Sigmoid colon (tissue), 7 donors: ENCODE results near the gene OR52W1. TPM values are rescaled to one million over a fixed set of nuclear protein-coding genes. Genes with fewer than 3 reads are reported as not detected.

Experiments
- DNase-seq: peaks from one replicate; pipeline ENCODE4 v3.0.0-alpha.2; 2019
- H3K27ac ChIP-seq, 4 donors: fragments of 200-600 bp; sonication (generic); one replicate each; pipeline ENCODE4 v1.5.1; 2016 to 2019; ENCODE audit warnings: mild to moderate bottlenecking in 1 of 4
- H3K27me3 ChIP-seq, 3 donors: fragments of 200-600 bp; sonication (generic); one replicate each; pipeline ENCODE4 v1.5.1; 2019; ENCODE audit warnings: mild to moderate bottlenecking in 1 of 3
- H3K36me3 ChIP-seq, 4 donors: fragments of 200-600 bp; sonication (generic); one replicate each; pipeline ENCODE4 v1.5.1; 2016 to 2019
- H3K4me1 ChIP-seq, 4 donors: fragments of 200-600 bp; sonication (generic); one replicate each; pipeline ENCODE4 v1.5.1; 2017 to 2019
- H3K4me3 ChIP-seq, 4 donors: fragments of 200-600 bp; sonication (generic); one replicate each; pipeline ENCODE4 v1.5.1; 2017 to 2019; ENCODE audit warnings: mild to moderate bottlenecking in 2 of 4, moderate library complexity in 1 of 4
- H3K9me3 ChIP-seq, 4 donors: fragments of 200-600 bp in 3 of 4; sonication (generic) in 3 of 4; one replicate each; pipeline versions ENCODE4 v1.5.1 to v1.6.1; 2013 to 2019
- CTCF ChIP-seq, 4 experiments: fragments of 450-650 bp in 3 of 4; fragments of 200-600 bp in 1 of 4; IDR thresholded peaks; one replicate each; pipeline ENCODE4 v1.5.1; 2016 to 2019; ENCODE audit warnings: antibody characterized with exemption in 4 of 4, mild to moderate bottlenecking in 3 of 4, moderate library complexity in 2 of 4
- EP300 ChIP-seq, 4 donors: sonication (generic); formaldehyde crosslinking; IDR thresholded peaks; one replicate each; pipeline ENCODE4 v1.6.1; 2017; ENCODE audit warnings: antibody characterized with exemption in 4 of 4
- POLR2A ChIP-seq, 2 donors: fragments of 450-650 bp; IDR thresholded peaks; one replicate each; pipeline ENCODE4 v1.6.1; 2016; ENCODE audit warnings: antibody characterized with exemption in 2 of 2, mild to moderate bottlenecking in 2 of 2, moderate library complexity in 2 of 2
- POLR2AphosphoS5 ChIP-seq, 4 donors: sonication (generic); formaldehyde crosslinking; IDR thresholded peaks; one replicate each; pipeline ENCODE4 v1.6.1; 2017; ENCODE audit warnings: antibody characterized with exemption in 4 of 4
- WGBS, 2 donors: extraction: QIAGEN DNeasy Blood & Tissue Kit; methylation state at CpG; one replicate each; pipeline ENCODE4 v1.1.7; 2013; 5-methylcytosine and 5-hydroxymethylcytosine counted together
- intact Hi-C: fragments of 100-400 bp; cut with DNase I; formaldehyde crosslinking; loops from one replicate; pipeline ENCODE4 v1.15.1; 2023
- polyA plus RNA-seq, 3 donors: library from polyadenylated mRNA; stranded (reverse); fragments of 200-250 nt; gene quantifications; one replicate each; pipeline ENCODE4 v1.2.3, GENCODE V29; 2013
- total RNA-seq, 4 donors: library from RNA; depleted of rRNA; stranded (reverse); fragments of >200 nt; gene quantifications; one replicate each; pipeline ENCODE4 v1.1.0, GENCODE V29; 2016
- donor health status: healthy with polysubstance abuse.
- donor health status: Bipolar disorder and iron deficiency.
- donor health status: healthy.

The OR52W1 gene
- total RNA-seq (not detected), polyA plus RNA-seq (not detected)

- no peaks in the 10 kb centered on the region for H3K9me3 ChIP-seq
- no peaks in the 10 kb centered on the region for H3K36me3 ChIP-seq
- intact Hi-C loops = no loop called here
These were observed at the start of gene OR52W1 for GRCh38 chr11:6199174-6199810. OR52W1 (plus strand) TSS chr11:6199224; CDS start chr11:6199224, 0 bp downstream.

GRCh38 chr11:6151117-6151516 lies 47.9 kb upstream of the OR52W1 start:
- TF ChIP-seq POLR2AphosphoS5 (IDR thresholded peaks at IDR 0.05) (no peak), POLR2A (IDR thresholded peaks at IDR 0.05) (no peak), EP300 (IDR thresholded peaks at IDR 0.05) (no peak), CTCF (IDR thresholded peaks at IDR 0.05) (no peak)
- no peak for DNase-seq
- Histone ChIP-seq H3K9me3 (no peaks in the 10 kb centered on the region), H3K27ac (no peak overlapping the region), H3K36me3 (no peaks in the 10 kb centered on the region), H3K27me3 (no peaks in the 10 kb centered on the region), H3K4me3 (no peak overlapping the region), H3K4me1 (no peaks in the 10 kb centered on the region)
- 20 to 36% methylated on average over 1 of the region's 1 CpG for WGBS, 2 donors
- intact Hi-C loops = no loop called here

More at GRCh38 chr11:6199174-6199810, at the start of gene OR52W1:
- TF ChIP-seq POLR2A (IDR thresholded peaks at IDR 0.05) (no peak), CTCF (IDR thresholded peaks at IDR 0.05) (no peak), EP300 (IDR thresholded peaks at IDR 0.05) (no peak), POLR2AphosphoS5 (IDR thresholded peaks at IDR 0.05) (no peak)
- Histone ChIP-seq H3K27me3 (no peaks in the 10 kb centered on the region), H3K4me1 (no peaks in the 10 kb centered on the region), H3K4me3 (no peak within 1 kb of the TSS), H3K27ac (no peak within 1 kb of the TSS)
- DNase-seq = no peak
- WGBS, 2 donors = 95 to 98% methylated on average over 5 of the region's 5 CpGs

GRCh38 chr11:6152126-6152525 lies 46.9 kb upstream of the OR52W1 start:
- H3K27ac ChIP-seq = no peak overlapping the region
- WGBS, 2 donors = 95 to 97% methylated on average over 2 of the region's 2 CpGs
- H3K9me3 ChIP-seq = no peaks in the 10 kb centered on the region
- no peak overlapping the region for H3K4me3 ChIP-seq
- H3K27me3 ChIP-seq = no peaks in the 10 kb centered on the region
- no peaks in the 10 kb centered on the region for H3K36me3 ChIP-seq
- intact Hi-C loops = no loop called here
- DNase-seq = no peak
- no peaks in the 10 kb centered on the region for H3K4me1 ChIP-seq
- TF ChIP-seq EP300 (IDR thresholded peaks at IDR 0.05) (no peak), POLR2AphosphoS5 (IDR thresholded peaks at IDR 0.05) (no peak), CTCF (IDR thresholded peaks at IDR 0.05) (no peak), POLR2A (IDR thresholded peaks at IDR 0.05) (no peak)

- Histone ChIP-seq H3K4me3 (no peak overlapping the region), H3K9me3 (no peaks in the 10 kb centered on the region), H3K4me1 (no peaks in the 10 kb centered on the region), H3K27me3 (no peaks in the 10 kb centered on the region), H3K36me3 (no peaks in the 10 kb centered on the region), H3K27ac (no peak overlapping the region)
- no peak for TF ChIP-seq POLR2AphosphoS5 (IDR thresholded peaks at IDR 0.05)
- no peak for TF ChIP-seq CTCF (IDR thresholded peaks at IDR 0.05)
- TF ChIP-seq POLR2A (IDR thresholded peaks at IDR 0.05) = no peak
- no peak for TF ChIP-seq EP300 (IDR thresholded peaks at IDR 0.05)
- WGBS, 2 donors = 79 to 89% methylated on average over 7 of the region's 7 CpGs
- intact Hi-C loops = no loop called here
- DNase-seq = no peak
These were observed 42.2 kb upstream of the OR52W1 start for GRCh38 chr11:6156628-6157359.
